Activated naive CD4-positive, alpha-beta T cell treated with anti-CD3 and anti-CD28 coated beads, Interleukin-2, amount 50 U/mL, for 72 hours (primary cell): ENCODE measurements around the gene RAB3GAP1. TPM values are rescaled to one million over a fixed set of nuclear protein-coding genes. Genes with fewer than 3 reads are reported as not detected.

Source experiments
- ATAC-seq, 2 donors: fragments of 150-1000 bp; cut with Tn5 transposase; 2 replicates each; pipeline ENCODE4 v1.10.0; 2021; ENCODE audit warnings: mild to moderate bottlenecking in 2 of 2, moderate library complexity in 2 of 2
- DNase-seq, 2 donors: peaks; one replicate each; pipeline ENCODE4 v3.0.0; 2021 to 2022; ENCODE audit warnings: low spot score in 2 of 2
- H3K27ac Mint-ChIP-seq, 2 donors: one replicate each; pipeline ENCODE4 v1.8.0; 2022; ENCODE audit warnings: mild to moderate bottlenecking in 2 of 2, mixed read lengths in 2 of 2
- H3K36me3 Mint-ChIP-seq, 2 donors: one replicate each; pipeline ENCODE4 v1.8.0; 2022; ENCODE audit warnings: mixed read lengths in 2 of 2
- H3K9me3 Mint-ChIP-seq, 2 donors: one replicate each; pipeline ENCODE4 v1.8.0; 2022; ENCODE audit warnings: mixed read lengths in 2 of 2
- total RNA-seq, 2 donors: library from RNA; stranded (reverse); gene quantifications; one replicate each; pipeline ENCODE4 v1.2.3, GENCODE V29; 2022

RAB3GAP1 gene
- total RNA-seq, 2 donors from 2014 or later, result 18.8 to 36.2 TPM

DNA sequence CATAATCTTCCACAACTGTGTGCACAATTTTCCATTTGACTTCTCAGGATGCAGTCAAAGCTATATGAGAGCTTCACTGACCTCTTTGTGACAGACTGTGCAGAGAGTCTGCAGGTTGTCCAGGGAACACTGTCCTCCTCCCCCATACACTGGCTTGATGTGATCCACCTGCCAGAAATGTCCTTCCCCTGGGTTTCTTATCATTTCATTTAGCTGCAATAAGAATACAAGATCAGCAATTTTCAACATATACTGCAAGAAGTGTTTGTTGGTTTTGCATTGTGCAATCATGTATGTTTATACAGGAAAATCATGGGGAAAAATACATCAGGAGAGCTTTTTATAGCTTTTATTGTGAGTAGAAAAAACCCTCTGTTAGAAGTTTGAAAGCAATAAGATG, 150.7 kb downstream of the RAB3GAP1 start:
- Mint-ChIP-seq H3K9me3 (no peaks in the 10 kb centered on the region), H3K36me3 (no peaks in the 10 kb centered on the region), H3K27ac (no peak overlapping the region)
- DNase-seq, result no peak
- no peak for ATAC-seq

DNA sequence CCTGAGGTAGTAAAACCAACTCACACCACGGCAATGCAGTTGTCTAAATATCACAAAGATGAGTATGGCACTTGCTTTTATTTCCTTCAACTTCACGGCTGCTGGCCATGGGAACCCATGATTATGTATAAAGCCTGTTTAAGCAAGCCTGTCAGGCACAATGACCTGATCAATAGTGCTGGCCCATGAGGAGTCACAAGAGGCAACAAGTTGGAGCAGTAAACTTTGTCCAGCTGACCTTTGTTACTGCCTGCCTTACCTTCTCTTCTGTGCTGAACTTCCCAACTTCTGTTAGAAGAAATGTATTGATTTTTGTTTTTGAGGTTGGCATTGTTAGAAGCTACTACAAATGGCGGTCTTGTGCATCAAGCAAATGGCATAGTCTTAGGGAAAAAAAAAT, 151.9 kb downstream of the RAB3GAP1 start:
- no peaks in the 10 kb centered on the region for H3K36me3 Mint-ChIP-seq
- no peak overlapping the region for H3K27ac Mint-ChIP-seq
- ATAC-seq (no peak), DNase-seq (no peak)
- H3K9me3 Mint-ChIP-seq, result no peaks in the 10 kb centered on the region

GRCh38 chr2:135208016-135208415, 155.9 kb downstream of the RAB3GAP1 start:
- DNase-seq, result no peak
- no peak for ATAC-seq
- H3K9me3 Mint-ChIP-seq, result no peaks in the 10 kb centered on the region
- H3K36me3 Mint-ChIP-seq, result no peaks in the 10 kb centered on the region
- H3K27ac Mint-ChIP-seq, result no peak overlapping the region

DNA sequence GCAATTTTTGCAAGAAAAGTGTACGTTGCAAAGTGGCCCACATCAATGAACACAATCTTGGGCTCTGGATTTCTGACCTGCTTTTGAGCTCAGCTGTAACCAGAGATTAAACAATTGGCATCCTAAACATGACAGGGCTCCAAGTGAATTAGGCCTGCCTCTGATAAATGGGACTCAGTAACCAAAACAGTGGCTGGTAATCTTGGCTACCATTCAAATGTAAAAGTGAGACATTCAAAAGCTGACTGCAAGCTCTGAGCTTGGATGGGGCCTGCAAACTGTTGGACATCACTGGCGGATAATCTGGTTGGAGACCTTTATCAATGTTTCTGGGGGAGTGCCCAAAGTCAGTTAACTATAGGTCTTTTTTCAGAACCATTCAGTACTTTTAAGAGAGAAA, 160.7 kb downstream of the RAB3GAP1 start:
- ATAC-seq (no peak), DNase-seq (no peak)
- Mint-ChIP-seq H3K27ac (no peak overlapping the region), H3K9me3 (no peaks in the 10 kb centered on the region), H3K36me3 (no peaks in the 10 kb centered on the region)

- no peak overlapping the region for H3K27ac Mint-ChIP-seq
- H3K9me3 Mint-ChIP-seq, result no peaks in the 10 kb centered on the region
- no peak for DNase-seq
- ATAC-seq, result no peak
- H3K36me3 Mint-ChIP-seq, result no peaks in the 10 kb centered on the region
These were observed 166.3 kb downstream of the RAB3GAP1 start for GRCh38 chr2:135218426-135218825.

DNA sequence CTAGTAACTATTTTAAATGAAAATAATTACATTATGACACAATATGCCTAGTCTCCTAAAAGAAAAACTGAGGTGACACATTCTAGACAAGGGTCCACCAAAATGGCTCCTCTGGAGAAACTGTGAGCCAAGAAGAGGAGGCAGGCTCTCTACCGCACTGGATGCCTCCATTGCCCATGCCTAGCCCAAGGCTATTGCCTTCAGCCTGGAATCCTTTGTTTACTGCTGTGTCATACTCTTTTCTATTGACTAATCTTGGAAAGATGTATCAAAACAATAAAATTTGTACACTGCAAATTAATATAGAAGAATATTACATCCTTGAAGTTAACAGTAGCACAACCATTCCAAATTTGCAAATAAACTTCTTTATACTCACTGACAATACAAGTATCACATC, 167.1 kb downstream of the RAB3GAP1 start:
- DNase-seq, result no peak
- Mint-ChIP-seq H3K27ac (no peak overlapping the region), H3K36me3 (no peaks in the 10 kb centered on the region), H3K9me3 (no peaks in the 10 kb centered on the region)
- no peak for ATAC-seq

Other genes with a start within 250 kb of the RAB3GAP1 start
- not detected for gene ACMSD, start 213.7 kb upstream of the RAB3GAP1 start, total RNA-seq
- 10 to 100 TPM; 34.0 to 40.2 TPM for gene CCNT2, start 133.5 kb upstream of the RAB3GAP1 start, total RNA-seq
- under 1 TPM in 1 of 2 donors, not detected in 1; 0.64 TPM for gene MAP3K19, start 4.8 kb upstream of the RAB3GAP1 start, total RNA-seq